ENCODE measurements around the gene ARRDC2. TPM values are rescaled to one million over a fixed set of nuclear protein-coding genes. Genes with fewer than 3 reads are reported as not detected.

The ARRDC2 gene
- total RNA-seq, 1 donor from 2014 or later: 82.7 TPM

DNA sequence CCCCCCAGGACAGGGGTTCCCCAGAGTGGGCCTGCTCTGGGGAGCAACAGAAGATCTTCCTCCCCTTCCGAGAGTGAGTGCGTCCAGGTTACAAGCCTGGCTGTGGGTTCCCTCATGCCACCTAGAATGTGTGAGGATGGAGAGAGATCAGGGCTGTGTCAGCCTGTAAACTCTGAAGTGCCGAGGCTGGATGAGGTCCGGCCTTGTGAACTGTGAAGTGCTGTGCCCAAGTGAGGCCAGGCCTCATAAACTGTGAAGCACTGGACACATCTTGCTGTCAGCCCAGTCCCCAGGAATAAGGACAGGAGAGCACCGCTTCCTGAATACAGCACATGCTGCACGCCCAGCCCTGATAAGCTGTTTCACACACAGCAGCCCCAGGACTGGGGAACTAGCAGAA lies 33.4 kb upstream of the ARRDC2 start:
- Histone ChIP-seq H3K4me3 (no peak overlapping the region), H3K9me3 (no peaks in the 10 kb centered on the region), H3K36me3 (no peaks in the 10 kb centered on the region), H3K27ac (no peak overlapping the region), H3K4me1 (no peaks in the 10 kb centered on the region), H3K27me3 (peaks cover under 1% of the 10 kb centered on the region)
- intact Hi-C loops (cut with DNase I): no loop called here
- ATAC-seq: no peak
- DNase-seq: no peak
- TF ChIP-seq, protein P1, sequence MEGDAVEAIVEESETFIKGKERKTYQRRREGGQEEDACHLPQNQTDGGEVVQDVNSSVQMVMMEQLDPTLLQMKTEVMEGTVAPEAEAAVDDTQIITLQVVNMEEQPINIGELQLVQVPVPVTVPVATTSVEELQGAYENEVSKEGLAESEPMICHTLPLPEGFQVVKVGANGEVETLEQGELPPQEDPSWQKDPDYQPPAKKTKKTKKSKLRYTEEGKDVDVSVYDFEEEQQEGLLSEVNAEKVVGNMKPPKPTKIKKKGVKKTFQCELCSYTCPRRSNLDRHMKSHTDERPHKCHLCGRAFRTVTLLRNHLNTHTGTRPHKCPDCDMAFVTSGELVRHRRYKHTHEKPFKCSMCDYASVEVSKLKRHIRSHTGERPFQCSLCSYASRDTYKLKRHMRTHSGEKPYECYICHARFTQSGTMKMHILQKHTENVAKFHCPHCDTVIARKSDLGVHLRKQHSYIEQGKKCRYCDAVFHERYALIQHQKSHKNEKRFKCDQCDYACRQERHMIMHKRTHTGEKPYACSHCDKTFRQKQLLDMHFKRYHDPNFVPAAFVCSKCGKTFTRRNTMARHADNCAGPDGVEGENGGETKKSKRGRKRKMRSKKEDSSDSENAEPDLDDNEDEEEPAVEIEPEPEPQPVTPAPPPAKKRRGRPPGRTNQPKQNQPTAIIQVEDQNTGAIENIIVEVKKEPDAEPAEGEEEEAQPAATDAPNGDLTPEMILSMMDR (IDR thresholded peaks at IDR 0.05): no peak

DNA sequence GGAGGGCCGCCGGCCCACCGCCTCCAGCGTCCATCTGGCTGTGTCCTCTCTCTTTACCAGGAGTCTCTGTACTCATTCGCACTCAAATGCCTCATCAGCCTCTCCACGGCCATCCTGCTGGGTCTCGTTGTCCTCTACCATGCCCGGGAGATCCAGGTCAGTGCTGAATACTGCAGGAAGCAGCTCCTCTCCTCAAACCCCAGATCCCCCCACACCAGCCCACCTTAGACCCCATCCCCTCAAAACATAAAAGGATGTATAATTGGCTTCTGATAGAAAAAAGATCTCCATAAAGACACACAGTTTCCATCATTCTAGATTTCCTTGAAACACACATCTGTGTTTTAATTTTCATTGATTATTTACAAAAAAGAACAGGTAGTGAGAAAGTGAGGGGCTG lies 32.9 kb upstream of the ARRDC2 start:
- Histone ChIP-seq H3K4me3 (no peak overlapping the region), H3K36me3 (no peaks in the 10 kb centered on the region), H3K27ac (no peak overlapping the region), H3K9me3 (no peaks in the 10 kb centered on the region), H3K27me3 (peaks cover 4% of the 10 kb centered on the region), H3K4me1 (no peaks in the 10 kb centered on the region)
- DNase-seq (no peak), ATAC-seq (no peak)
- intact Hi-C loops (cut with DNase I): no loop called here
- TF ChIP-seq, protein P1 (IDR thresholded peaks at IDR 0.05): no peak

DNA sequence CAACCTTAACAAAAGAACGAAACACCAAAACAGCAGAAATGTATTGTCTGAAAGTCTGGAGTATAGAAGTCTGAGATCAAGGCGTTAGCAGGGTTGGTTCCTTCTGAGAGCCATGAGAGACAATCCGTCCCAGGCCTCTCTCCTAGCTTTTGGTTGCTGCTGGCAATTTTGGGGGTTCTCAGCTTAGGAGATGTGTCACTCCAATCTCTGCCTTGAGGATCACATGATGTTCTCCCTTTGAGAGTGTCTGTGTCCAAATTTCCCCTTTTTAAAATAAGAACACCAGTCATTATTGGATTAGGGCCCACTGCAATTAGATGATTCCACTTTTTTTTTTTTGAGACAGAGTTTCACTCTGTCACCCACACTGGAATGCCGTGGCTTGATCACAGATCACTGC lies 30.9 kb upstream of the ARRDC2 start:
- H3K27ac ChIP-seq: no peak overlapping the region
- peaks cover 4% of the 10 kb centered on the region for H3K27me3 ChIP-seq
- DNase-seq (no peak), ATAC-seq (no peak)
- intact Hi-C loops (cut with DNase I): no loop called here
- H3K9me3 ChIP-seq: no peaks in the 10 kb centered on the region
- H3K4me3 ChIP-seq: no peak overlapping the region
- no peaks in the 10 kb centered on the region for H3K36me3 ChIP-seq
- no peaks in the 10 kb centered on the region for H3K4me1 ChIP-seq
- TF ChIP-seq, protein P1 (IDR thresholded peaks at IDR 0.05): no peak

DNA sequence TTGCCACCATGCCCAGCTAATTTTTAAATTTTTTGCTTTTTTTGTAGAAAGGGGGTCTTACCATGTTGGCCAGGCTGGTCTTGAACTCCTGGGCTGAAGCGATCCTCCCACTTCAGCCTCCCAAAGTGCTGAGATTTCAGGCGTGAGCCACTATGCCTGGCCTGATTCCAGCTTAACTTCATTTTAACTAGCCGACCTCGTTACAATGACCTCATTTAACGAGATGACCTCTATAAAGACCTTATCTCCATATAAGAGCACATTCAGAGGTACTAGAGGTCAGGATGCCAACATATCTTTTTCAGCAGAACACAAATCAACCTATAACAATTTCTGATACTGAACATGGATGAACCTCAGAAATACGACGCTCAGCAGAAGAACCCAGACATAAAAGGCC lies 30.5 kb upstream of the ARRDC2 start:
- Histone ChIP-seq H3K36me3 (no peaks in the 10 kb centered on the region), H3K9me3 (no peaks in the 10 kb centered on the region), H3K4me1 (no peaks in the 10 kb centered on the region), H3K4me3 (no peak overlapping the region), H3K27ac (no peak overlapping the region), H3K27me3 (peaks cover 4% of the 10 kb centered on the region)
- TF ChIP-seq, protein P1 (IDR thresholded peaks at IDR 0.05): no peak
- intact Hi-C loops (cut with DNase I): no loop called here
- no peak for DNase-seq
- ATAC-seq: no peak

DNA sequence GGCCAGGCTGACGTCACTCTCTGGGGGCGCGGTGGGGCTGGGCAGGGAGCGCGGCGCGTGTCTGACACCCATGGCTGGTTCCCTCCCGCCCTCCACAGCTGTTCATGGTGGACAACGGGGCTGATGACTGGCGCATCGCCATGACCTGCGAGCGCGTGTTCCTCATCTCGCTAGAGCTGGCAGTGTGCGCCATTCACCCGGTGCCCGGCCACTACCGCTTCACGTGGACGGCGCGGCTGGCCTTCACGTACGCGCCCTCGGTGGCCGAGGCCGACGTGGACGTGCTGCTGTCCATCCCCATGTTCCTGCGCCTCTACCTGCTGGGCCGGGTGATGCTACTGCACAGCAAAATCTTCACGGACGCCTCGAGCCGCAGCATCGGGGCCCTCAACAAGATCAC lies 26.4 kb upstream of the ARRDC2 start:
- ATAC-seq (no peak), DNase-seq (no peak)
- Histone ChIP-seq H3K27ac (no peak overlapping the region), H3K4me3 (no peak overlapping the region), H3K36me3 (no peaks in the 10 kb centered on the region), H3K4me1 (no peaks in the 10 kb centered on the region), H3K9me3 (no peaks in the 10 kb centered on the region), H3K27me3 (peaks cover 4% of the 10 kb centered on the region)
- TF ChIP-seq, protein P1 (IDR thresholded peaks at IDR 0.05): no peak
- intact Hi-C loops (cut with DNase I): no loop called here

DNA sequence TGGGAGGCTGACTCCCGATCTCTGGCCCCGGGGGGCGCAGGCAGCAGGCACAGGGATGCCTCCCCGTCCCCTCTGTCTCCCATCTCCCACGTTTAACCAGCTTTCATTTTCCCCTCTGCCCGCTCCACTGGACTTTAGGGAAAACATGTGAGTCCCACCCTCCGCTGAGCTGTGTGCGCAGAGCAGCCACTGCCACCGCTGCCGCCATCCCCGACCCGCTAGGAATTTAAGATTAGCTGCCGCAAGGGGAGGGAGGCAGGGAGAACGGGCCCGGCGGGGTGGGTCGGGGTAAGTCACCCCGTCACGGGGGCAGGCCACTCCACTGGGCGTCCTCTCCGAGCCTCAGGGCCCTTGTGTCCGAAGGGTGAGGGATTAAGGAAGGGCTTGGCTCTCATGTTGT lies 25.5 kb upstream of the ARRDC2 start:
- H3K36me3 ChIP-seq: no peaks in the 10 kb centered on the region
- no peaks in the 10 kb centered on the region for H3K9me3 ChIP-seq
- H3K27me3 ChIP-seq: peaks cover 4% of the 10 kb centered on the region
- ATAC-seq (no peak), DNase-seq (no peak)
- no peak overlapping the region for H3K4me3 ChIP-seq
- no peak overlapping the region for H3K27ac ChIP-seq
- intact Hi-C loops (cut with DNase I): no loop called here
- TF ChIP-seq, protein P1 (IDR thresholded peaks at IDR 0.05): no peak
- no peaks in the 10 kb centered on the region for H3K4me1 ChIP-seq

All from upper lobe of right lung (tissue), 1 donor.